ENCODE measurements around the gene CBR3. TPM values are rescaled to one million over a fixed set of nuclear protein-coding genes. Genes with fewer than 3 reads are reported as not detected.

CBR3 gene
- total and polyA plus RNA-seq, 9 of the 15 experiments (the other 6 are each of a cell fraction or from before 2014, with no cell fraction given): not detected

GRCh38 chr21:36166705-36167104, 31.8 kb downstream of the CBR3 start (continued):
- TF ChIP-seq PURB (CRISPR knock-in tag; IDR thresholded peaks at IDR 0.05; ENCODE audit: low read depth) (no peak), ZHX1 (conservative IDR thresholded peaks at IDR 0.05; ENCODE audit: low read length) (no peak), ARID1B (IDR thresholded peaks at IDR 0.05) (0 out of 2 replicates have a peak, but pooled peaks have one; percentile 42), MED1 (CRISPR knock-in tag; IDR thresholded peaks at IDR 0.05; ENCODE audit: borderline replicate concordance) (no peak), ZNF12 (CRISPR knock-in tag; IDR thresholded peaks at IDR 0.05) (no peak), ILF3 (IDR thresholded peaks at IDR 0.05; ENCODE audit: borderline replicate concordance) (no peak)

- WGBS (ENCODE audit: insufficient coverage, low coverage, missing lambda C conversion rate): 9% methylated on average over 4 of the region's 4 CpGs
- H3K79me2 ChIP-seq (ENCODE audit: control insufficient read depth, insufficient read depth, low read length): no peaks in the 10 kb centered on the region
- H3K27ac ChIP-seq (ENCODE audit: extremely low read depth, low read depth, low read length): no peak overlapping the region
- in situ Hi-C loops (cut with MboI) (no loop called here), intact Hi-C loops (cut with micrococcal nuclease) (no loop called here)
- ATAC-seq (no peak), DNase-seq (ENCODE audit: extremely low read depth in 1 of 4, low spot score in 3 of 4) (no peak), FAIRE-seq (no peak)
- no peaks in the 10 kb centered on the region for H3K9me1 ChIP-seq (ENCODE audit: control insufficient read depth, insufficient read depth, low read length)
- ChIA-PET POLR2A (no interaction called here), CTCF (ENCODE audit: low intra/inter-chr PET ratio) (no interaction called here)
- no peaks in the 10 kb centered on the region for H4K20me1 ChIP-seq (replicated peaks; ENCODE audit: control insufficient read depth, insufficient read depth, low read length)
- H3K27me3 ChIP-seq (ENCODE audit: control insufficient read depth in 2 of 2, insufficient read depth in 2 of 2, low read length in 2 of 2): peaks cover 3 to 29% of the 10 kb centered on the region in 2 experiments; a peak in 4 of 5 replicates
- no peaks in the 10 kb centered on the region for H3K9me3 ChIP-seq (replicated peaks; ENCODE audit: control insufficient read depth, insufficient read depth, low read depth, low read length)
- H3K4me2 ChIP-seq (ENCODE audit: insufficient read depth, low read length): no peak overlapping the region
- no peak overlapping the region for H2AFZ ChIP-seq (ENCODE audit: low read depth, low read length)
- no peak overlapping the region for H3K4me3 ChIP-seq
- no TSS peak for BruUV-seq (replicated peaks)
- H3K9ac ChIP-seq (ENCODE audit: insufficient read depth in 1 of 2, low read depth in 2 of 2, low read length in 2 of 2): no peak overlapping the region
- H3K36me3 ChIP-seq (ENCODE audit: control insufficient read depth, insufficient read depth, low read length): no peaks in the 10 kb centered on the region
- TF ChIP-seq CREM (IDR thresholded peaks at IDR 0.05; ENCODE audit: low read depth) (no peak), ZNF699 (CRISPR knock-in tag; IDR thresholded peaks at IDR 0.05; ENCODE audit: insufficient replicate concordance) (no peak), MTA2 (IDR thresholded peaks at IDR 0.05; ENCODE audit: low read depth) (no peak), CEBPB (tag; IDR thresholded peaks at IDR 0.05) (no peak), HNRNPH1 (optimal IDR thresholded peaks at IDR 0.05; ENCODE audit: low read depth, low read length) (no peak), TRIM24 (IDR thresholded peaks at IDR 0.05) (no peak), NCOA2 (IDR thresholded peaks at IDR 0.05; ENCODE audit: partially characterized antibody in 2 of 2) (no peak), TBP (optimal IDR thresholded peaks at IDR 0.05; ENCODE audit: low read depth, low read length) (no peak), KHSRP (IDR thresholded peaks at IDR 0.05) (no peak), CREB1 (IDR thresholded peaks at IDR 0.05) (no peak), CREB1 (CRISPR knock-in tag; IDR thresholded peaks at IDR 0.05) (no peak), MAX (CRISPR knock-in tag; IDR thresholded peaks at IDR 0.05) (no peak), ZZZ3 (IDR thresholded peaks at IDR 0.05) (no peak), SLC30A9 (CRISPR knock-in tag; IDR thresholded peaks at IDR 0.05) (no peak), HIVEP1 (CRISPR knock-in tag; IDR thresholded peaks at IDR 0.05) (no peak), ZNF224 (CRISPR knock-in tag; IDR thresholded peaks at IDR 0.05) (no peak)
- peaks cover 0 to 3% of the 10 kb centered on the region in 2 experiments; a peak in 3 of 5 replicates for H3K4me1 ChIP-seq (replicated peaks in 1 of 2; ENCODE audit: control insufficient read depth in 2 of 2, insufficient read depth in 2 of 2, low read length in 2 of 2)
These were observed 32.7 kb downstream of the CBR3 start for GRCh38 chr21:36167541-36167940.

Measured in K562 (cell line).